Psoas muscle (tissue), 8 donors: Measurements from ENCODE around the gene SHISA5. TPM values are rescaled to one million over a fixed set of nuclear protein-coding genes. Genes with fewer than 3 reads are reported as not detected.

Source experiments
- ATAC-seq, 4 donors: fragments of 200-7000 bp; cut with Tn5 transposase; one replicate each; pipeline ENCODE4 v1.9.1; 2020; ENCODE audit warnings: moderate library complexity in 3 of 4, mild to moderate bottlenecking in 2 of 4
- DNase-seq, 2 donors: peaks; one replicate each; pipeline ENCODE4 v3.0.0-alpha.2; 2020
- H3K27ac ChIP-seq: fragments of 200-600 bp; one replicate; pipeline ENCODE4 v1.8.0; 2022
- H3K27me3 ChIP-seq, 3 donors: fragments of 200-600 bp in 1 of 3; one replicate each; pipeline versions ENCODE4 v1.6.1 to v1.8.0; 2013 to 2022; ENCODE audit warnings: low read length in 2 of 3, mild to moderate bottlenecking in 2 of 3, moderate library complexity in 1 of 3; ENCODE audit not compliant: insufficient read depth in 3 of 3
- H3K36me3 ChIP-seq, 2 donors: fragments of 200-600 bp in 1 of 2; one replicate each; pipeline versions ENCODE4 v1.6.1 to v1.8.0; 2013 to 2022; ENCODE audit warnings: low read depth in 1 of 2, mild to moderate bottlenecking in 1 of 2, moderate library complexity in 1 of 2; ENCODE audit not compliant: insufficient read depth in 1 of 2
- H3K4me1 ChIP-seq: fragments of 200-600 bp; one replicate; pipeline ENCODE4 v1.8.0; 2022
- H3K4me3 ChIP-seq: fragments of 200-600 bp; one replicate; pipeline ENCODE4 v1.8.0; 2022; ENCODE audit warnings: mild to moderate bottlenecking
- H3K9me3 ChIP-seq: fragments of 200-600 bp; one replicate; pipeline ENCODE4 v1.8.0; 2022
- WGBS, 3 donors: extraction: QIAGEN DNeasy Blood & Tissue Kit; methylation state at CpG; one replicate each; pipeline versions ENCODE4 v1.1.6 to v1.1.7; 2013; 5-methylcytosine and 5-hydroxymethylcytosine counted together
- intact Hi-C, 2 donors: fragments of 100-400 bp; cut with DNase I; formaldehyde crosslinking; loops; one replicate each; pipeline versions ENCODE4 v1.11.0 to v1.14.2; 2022
- polyA plus RNA-seq, 3 donors: library from polyadenylated mRNA; stranded (reverse); fragments of 200-250 nt; gene quantifications; one replicate each; pipeline ENCODE4 v1.2.3, GENCODE V29; 2013
- total RNA-seq, 4 donors: library from RNA; stranded (reverse); fragmentation: NEBNext Ultra II Directional in 2 of 4; extraction: Animal tissue kit (Norgen Biotek cat#: 25700) in 2 of 4; gene quantifications; one replicate each; pipeline versions ENCODE4 v1.2.1 to v1.2.4, GENCODE V29; 2021 to 2023
- TF ChIP-seq, protein P1 (sequence below): fragments of 200-600 bp; IDR thresholded peaks from one replicate; pipeline ENCODE4 v1.8.0; 2022; ENCODE audit warnings: antibody characterized with exemption
- donor health status: healthy with polysubstance abuse.
- donor health status: DM: no; HTN: no; CAD: no; lungs with moderate emphysema.
- donor health status: Bipolar disorder and iron deficiency.
- donor health status: healthy.
- donor health status: DM: yes; HTN: yes; CAD: no.
- donor health status: DM: no; HTN: no; CAD: no.
- donor health status: DM: no; HTN: no; CAD: no.
- donor health status: DM: yes; HTN: yes; CAD: no.

The SHISA5 gene
- total and polyA plus RNA-seq, 7 donors, result 16.9 to 34.7 (median 24.3) TPM

DNA sequence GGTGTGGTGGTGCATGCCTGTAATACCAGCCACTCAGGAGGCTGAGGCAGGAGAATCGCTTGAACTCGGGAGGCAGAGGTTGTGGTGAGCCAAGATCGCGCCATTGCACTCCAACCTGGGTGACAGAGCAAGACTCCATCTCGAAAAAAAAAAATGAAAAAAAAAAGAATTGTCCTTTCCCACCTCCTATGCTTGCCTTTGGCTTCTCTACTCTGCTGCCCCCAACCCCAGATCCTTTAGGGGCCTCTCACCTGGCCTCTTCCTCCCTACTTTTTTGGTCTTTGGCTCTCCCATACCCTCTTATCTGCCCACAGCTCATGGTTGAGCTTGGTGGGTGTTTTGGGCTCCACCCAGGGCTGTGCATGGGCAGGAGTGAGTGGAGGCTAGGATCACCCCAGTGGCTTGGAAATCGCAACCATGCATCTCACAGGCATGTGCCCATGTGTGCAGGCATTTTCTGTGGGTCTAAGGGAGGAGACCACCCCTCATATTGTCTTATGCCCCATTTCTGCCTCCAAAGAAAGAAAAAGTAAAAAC is 2.1 kb upstream of the SHISA5 start:
- DNase-seq, result no peak
- H3K27ac ChIP-seq, result no peak overlapping the region
- H3K9me3 ChIP-seq, result no peaks in the 10 kb centered on the region
- H3K36me3 ChIP-seq, result no peaks in the 10 kb centered on the region
- no peak overlapping the region for H3K4me3 ChIP-seq
- no peak for ATAC-seq
- intact Hi-C loops, result loop anchor here (2.0 to 5.0 kb wide), 2 partner anchors 39 to 41 kb away; a partner anchor contains a TSS
- H3K4me1 ChIP-seq, result peaks cover 15% of the 10 kb centered on the region
- TF ChIP-seq, protein P1, sequence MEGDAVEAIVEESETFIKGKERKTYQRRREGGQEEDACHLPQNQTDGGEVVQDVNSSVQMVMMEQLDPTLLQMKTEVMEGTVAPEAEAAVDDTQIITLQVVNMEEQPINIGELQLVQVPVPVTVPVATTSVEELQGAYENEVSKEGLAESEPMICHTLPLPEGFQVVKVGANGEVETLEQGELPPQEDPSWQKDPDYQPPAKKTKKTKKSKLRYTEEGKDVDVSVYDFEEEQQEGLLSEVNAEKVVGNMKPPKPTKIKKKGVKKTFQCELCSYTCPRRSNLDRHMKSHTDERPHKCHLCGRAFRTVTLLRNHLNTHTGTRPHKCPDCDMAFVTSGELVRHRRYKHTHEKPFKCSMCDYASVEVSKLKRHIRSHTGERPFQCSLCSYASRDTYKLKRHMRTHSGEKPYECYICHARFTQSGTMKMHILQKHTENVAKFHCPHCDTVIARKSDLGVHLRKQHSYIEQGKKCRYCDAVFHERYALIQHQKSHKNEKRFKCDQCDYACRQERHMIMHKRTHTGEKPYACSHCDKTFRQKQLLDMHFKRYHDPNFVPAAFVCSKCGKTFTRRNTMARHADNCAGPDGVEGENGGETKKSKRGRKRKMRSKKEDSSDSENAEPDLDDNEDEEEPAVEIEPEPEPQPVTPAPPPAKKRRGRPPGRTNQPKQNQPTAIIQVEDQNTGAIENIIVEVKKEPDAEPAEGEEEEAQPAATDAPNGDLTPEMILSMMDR, result no peak
- no peaks in the 10 kb centered on the region for H3K27me3 ChIP-seq
- 91 to 96% (median 94%) methylated on average over 5 to 6 of the region's 6 CpGs for WGBS, 3 donors

DNA sequence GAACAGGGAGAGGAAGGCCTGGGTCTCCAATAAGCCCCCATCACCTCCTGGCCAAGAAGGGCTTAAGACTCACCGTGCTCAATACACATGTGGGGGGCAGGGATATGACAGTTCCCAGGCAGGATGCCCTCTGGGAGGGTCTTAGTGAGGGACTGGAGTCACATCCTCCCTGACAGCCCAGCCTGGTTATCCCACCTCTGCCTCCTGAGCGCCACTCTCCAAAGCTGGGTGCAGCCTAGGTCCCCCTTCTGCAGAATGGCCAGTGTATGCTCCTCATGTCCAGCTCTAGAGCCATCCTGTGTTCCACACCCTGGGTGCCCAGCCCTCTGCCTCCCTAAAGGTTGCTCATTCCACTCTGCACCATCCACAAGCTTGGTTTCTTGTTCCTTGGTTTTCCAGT is 1.2 kb upstream of the SHISA5 start:
- DNase-seq (no peak), ATAC-seq (no peak)
- Histone ChIP-seq H3K27ac (peak overlapping the region; percentile 72), H3K9me3 (no peaks in the 10 kb centered on the region), H3K27me3 (no peaks in the 10 kb centered on the region), H3K4me3 (no peak overlapping the region), H3K36me3 (no peaks in the 10 kb centered on the region), H3K4me1 (peaks cover 15% of the 10 kb centered on the region)
- TF ChIP-seq, protein P1, result no peak
- intact Hi-C loops, result loop anchor here (2.0 to 5.0 kb wide), 2 partner anchors 38 to 40 kb away; a partner anchor contains a TSS
- 63 to 66% (median 65%) methylated on average over 2 of the region's 2 CpGs for WGBS, 3 donors

DNA sequence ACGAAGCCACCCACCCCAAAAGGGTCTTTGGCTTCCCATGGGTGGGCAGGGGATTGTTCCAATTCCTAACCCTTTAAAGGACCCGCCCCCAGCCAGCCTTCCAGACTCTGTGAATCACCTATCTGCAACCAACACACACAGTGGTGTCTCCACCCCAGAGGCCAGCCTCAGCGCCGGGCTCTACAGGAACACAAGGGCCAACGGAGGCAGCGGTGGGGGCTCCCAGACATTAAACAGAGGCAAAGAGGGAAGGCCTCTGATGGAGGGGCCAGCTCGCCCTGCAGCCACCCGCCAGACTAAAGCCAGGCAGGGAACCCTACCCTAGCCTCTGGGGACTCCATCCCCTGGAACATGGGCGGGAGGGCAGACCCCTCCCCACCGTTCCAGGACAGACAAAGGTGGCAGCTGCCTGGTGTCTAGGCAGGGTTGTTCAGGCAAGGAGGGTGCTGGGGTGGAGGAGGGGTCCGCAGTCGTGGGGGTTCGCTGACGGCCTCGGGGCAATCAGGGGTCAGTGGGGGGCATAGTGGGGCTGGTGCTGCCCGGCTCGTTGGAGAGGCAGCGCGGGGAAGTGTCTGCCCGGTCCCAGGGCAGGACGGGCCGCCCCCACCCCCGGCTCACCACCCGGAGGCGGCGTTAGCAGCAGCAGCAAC is 448 bp downstream of the SHISA5 start:
- WGBS, 3 donors, result 16 to 32% (median 29%) methylated on average over 16 to 26 of the region's 26 CpGs
- Histone ChIP-seq H3K4me3 (peak overlapping the region; percentile 76), H3K4me1 (peaks cover 15% of the 10 kb centered on the region), H3K27me3 (no peaks in the 10 kb centered on the region), H3K27ac (peak overlapping the region; percentile 72), H3K9me3 (no peaks in the 10 kb centered on the region), H3K36me3 (peaks cover 0 to 4% of the 10 kb centered on the region in 2 donors)
- TF ChIP-seq, protein P1, result no peak
- intact Hi-C loops, result loop anchor here in 1 of 2 donors (2.0 kb wide), 1 partner anchor 39 kb away; no protein-coding TSS in a partner anchor
- peak in 3 of 4 donors; percentile 28 to 52 (median 39) for ATAC-seq
- peak; percentile 68 to 72 for DNase-seq

DNA sequence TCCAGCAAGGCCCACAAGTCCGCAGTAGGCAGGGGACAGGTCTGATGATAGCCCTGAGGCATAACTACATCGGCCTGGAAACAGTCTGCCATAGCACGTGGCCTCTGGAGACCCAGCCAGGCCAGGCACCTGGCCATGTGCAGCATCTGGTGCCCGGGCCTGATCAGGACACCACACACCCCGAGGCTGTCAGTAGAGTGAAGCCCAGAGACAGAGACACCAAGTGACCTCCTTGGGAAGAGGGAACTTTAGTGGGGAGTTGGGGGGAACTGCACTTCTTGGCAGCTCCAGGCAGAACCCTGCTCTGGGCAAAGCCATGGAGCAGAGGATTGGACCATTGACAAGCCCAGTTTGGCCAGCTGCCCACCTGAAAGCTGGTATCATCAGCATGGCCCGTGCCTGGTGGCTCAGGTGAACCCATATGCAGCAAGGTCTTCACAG is 1.2 kb downstream of the SHISA5 start:
- Histone ChIP-seq H3K27ac (peak overlapping the region; percentile 72), H3K4me3 (peak overlapping the region; percentile 76), H3K36me3 (peaks cover 0 to 9% of the 10 kb centered on the region in 2 donors), H3K4me1 (peaks cover 12% of the 10 kb centered on the region), H3K27me3 (no peaks in the 10 kb centered on the region), H3K9me3 (no peaks in the 10 kb centered on the region)
- ATAC-seq (peak; percentile 41 to 76 (median 73)), DNase-seq (peak; percentile 41 to 73)
- intact Hi-C loops, result no loop called here
- TF ChIP-seq, protein P1, result no peak
- WGBS, 3 donors, result 17 to 22% (median 19%) methylated on average over 5 to 6 of the region's 6 CpGs
